Ammon's horn (tissue), 1 donor: ENCODE results near the gene CCDC63.
A peak's percentile ranks its signal among the peaks of the same experiment; 100 is the strongest.
"Not testable (repeated sequence)": the region's sequence is repeated elsewhere in the genome, so short reads cannot be mapped to it uniquely, and the experiment has no call there.

Experiments used
- DNase-seq: peaks from one replicate; pipeline ENCODE4 v3.0.0-alpha.2; 2016; ENCODE audit warnings: low spot score

The CCDC63 gene

DNA sequence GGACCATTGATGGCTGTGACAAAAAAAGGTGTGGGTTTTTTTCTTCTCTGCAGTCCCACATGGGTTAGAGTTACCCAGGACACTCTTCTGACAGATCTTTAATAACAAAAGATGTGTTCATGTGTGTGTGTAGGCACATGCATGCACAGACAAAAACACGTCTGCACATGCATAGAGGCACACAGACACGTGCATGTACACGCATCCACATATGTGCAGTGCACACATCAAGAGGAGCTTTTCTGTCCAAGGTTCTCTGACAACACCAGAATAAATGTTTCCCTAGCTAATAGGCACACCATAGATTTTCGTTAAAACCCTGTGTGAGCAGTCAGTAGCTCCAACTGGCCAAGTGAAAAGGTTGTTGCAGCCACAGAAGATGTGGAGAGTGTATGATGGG lies 76.4 kb downstream of the CCDC63 start:
- no peak for DNase-seq

GRCh38 chr12:110923692-110924334 lies 77.0 kb downstream of the CCDC63 start:
- DNase-seq: no peak

DNA sequence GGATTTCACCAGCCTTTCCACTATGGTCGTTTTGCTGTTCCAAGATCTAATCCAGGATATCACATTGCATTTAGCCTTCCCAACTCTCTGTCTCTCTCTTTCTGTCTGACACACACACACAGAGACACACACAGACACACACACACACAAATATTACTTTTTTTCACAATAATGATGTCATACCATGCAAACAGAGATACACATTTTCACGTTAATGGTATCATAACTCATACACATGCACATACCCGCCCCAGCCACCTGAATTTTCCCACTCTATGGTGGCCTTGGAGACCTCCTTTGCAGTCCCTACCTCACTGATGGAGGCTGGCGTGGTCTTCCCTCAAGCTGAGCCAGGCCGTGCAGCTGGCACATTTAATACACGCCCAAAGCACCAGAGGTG lies 80.8 kb downstream of the CCDC63 start:
- DNase-seq: no peak

- no peak for DNase-seq
Observed at GRCh38 chr12:110928700-110929099, 81.9 kb downstream of the CCDC63 start.

DNA sequence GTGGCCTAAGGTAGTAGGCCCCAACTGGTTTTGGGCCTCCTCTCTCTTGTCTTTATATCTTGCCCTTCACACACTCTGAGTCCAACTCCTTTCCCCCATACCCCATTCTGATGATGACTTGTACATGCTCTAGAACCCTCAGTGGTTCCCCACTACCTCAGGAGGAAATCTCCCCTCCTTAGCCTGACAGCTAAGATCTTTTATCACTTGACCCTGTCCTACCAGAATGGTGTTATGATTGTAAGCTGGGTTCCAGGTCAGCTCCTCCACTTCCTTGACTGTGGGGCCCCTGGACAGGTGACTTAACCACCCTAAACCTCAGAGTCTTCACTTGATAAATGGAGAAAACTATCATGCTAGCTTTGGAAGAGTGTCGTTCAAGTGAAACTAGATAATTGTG lies 83.0 kb downstream of the CCDC63 start:
- DNase-seq: no peak

DNA sequence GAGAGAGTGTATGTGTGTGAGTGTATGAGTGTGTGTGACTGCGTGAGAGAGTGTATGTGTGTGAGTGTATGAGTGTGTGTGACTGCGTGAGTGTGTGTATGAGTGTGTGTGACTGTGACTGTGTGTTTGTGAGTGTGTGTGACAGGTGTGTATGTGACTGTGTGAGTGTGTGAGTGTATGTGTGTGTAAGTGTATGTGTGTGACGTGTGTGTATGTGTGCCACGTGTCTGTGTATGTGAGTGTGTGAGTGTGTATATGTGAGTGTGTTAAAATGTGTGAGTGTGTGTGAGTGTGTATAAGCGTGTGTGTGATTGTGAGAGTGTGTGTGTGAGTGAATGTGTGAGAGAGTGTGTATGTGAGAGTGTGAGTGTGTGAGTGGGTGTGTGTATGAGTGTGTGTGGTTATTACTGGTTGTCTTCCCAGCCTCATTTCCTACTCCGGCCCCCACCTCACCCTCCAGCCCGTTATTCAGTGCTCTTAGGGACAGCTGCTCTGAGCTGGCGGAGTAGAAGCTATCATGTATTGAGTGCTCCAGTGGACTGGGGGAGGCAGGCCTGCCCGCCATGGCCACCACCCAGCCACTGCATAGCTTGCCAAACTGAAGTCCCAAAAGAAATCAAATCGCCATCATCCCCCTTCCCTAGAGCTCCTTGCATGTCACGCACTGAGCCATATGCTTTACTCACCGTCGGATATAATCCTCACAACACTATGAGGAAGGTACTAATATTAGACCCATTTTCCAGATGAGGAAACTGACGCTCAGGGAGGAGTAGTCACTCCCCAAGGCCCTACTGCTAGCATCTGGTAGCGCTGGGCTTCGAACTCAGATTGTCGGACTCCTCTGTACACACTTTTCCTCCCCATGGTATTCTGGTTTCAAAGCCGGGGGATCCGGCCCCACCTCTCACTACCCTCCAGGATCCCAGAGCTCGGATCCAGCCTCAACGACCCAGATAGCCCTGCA lies 83.8 kb downstream of the CCDC63 start:
- DNase-seq: no peak

DNA sequence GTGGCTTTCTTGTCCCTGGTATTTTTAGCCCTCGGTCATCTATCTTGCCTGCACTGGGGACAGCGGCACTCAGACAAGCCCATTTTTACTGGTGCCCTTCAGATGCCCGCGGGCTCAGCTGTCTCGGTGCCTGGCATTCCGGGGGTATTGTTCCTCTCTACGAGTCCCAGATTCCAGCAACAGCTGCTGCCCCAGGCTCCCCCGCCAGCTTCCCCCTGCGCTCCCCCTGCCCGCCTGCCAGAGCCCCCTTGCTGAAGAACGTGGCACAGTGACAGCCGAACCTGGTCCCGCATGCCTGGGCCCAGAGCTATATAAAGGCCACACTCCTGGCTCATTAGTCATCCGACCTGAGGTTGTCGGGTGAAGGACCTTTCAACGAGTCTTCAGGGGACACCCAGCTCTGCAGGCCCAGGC lies 84.5 kb downstream of the CCDC63 start:
- no peak for DNase-seq

DNA sequence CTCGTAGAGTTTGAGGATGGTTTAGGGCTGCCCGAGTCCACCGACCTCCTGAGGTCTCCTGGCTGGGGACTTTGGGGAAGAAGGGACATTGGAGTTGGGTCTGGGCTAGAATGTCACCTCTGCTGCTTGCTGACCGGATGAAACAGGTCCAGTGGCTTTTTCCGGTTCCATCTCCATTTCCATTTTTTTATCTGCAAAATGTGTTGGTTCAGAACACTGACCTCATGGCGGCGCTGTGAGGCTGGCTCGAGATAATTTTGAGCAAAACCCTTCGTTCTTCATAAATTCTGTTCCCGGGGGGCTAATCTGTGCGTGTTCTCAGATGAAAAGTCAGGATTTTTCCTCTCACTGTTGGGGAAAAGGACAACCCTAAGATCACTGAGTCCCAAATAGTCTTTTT lies 85.3 kb downstream of the CCDC63 start:
- no peak for DNase-seq

- no peak for DNase-seq
Observed at GRCh38 chr12:110933326-110933974, 86.7 kb downstream of the CCDC63 start.

DNA sequence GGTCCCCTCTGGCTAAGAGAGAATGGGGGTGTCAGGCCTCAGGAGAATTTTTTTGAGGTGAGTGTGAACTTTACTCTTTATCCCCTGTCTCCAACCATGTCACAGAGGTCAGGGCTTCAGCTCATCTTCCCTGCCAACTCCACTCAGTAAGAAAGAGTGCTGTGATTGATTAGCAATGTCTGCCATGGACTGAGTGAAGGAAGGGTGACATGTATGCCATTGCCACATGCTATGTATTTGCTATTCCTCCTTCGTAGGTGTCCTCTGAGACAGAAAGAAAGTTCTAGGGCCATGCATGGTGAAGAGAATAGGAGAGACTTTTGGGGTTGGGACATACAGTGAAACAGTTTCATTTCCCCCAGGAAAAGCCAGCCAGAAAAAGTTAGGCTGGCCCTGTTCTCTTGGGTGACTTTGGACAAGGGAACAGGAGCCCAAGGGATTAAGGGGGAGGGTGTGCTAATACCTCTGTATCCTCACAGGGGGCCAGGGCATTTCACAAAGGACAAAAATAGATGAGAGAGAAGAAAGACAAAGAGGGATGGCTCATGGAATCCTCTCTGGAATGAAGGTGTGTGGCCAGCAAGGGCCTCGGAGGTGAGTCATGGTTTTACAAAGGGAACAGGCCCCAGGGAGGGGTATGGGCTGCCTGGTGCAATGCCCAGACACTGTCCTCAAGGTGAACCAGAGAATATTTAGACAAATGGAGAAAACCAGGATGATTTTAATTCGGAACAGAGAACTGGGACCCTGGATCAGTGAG lies 87.5 kb downstream of the CCDC63 start:
- no peak for DNase-seq

DNA sequence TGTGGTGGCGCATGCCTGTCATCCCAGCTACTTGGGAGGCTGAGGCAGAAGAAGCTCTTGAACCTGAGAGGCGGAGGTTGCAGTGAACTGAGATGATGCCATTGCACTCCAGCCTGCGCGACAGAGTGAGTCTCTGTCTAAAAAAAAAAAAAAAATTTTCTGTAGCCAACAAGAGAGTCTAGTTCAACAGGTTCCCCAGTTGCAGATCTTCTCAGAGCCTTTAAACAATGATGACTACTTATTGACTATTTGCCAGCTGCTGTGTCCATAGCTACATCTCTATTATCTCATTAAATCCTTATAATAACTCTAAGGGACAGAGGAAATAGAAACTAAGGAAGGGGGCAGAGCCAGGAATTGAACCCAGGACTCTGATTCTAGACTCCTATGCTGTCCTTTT lies 88.8 kb downstream of the CCDC63 start:
- no peak for DNase-seq

- DNase-seq: no peak
Observed at GRCh38 chr12:110936367-110937103, 89.7 kb downstream of the CCDC63 start.

GRCh38 chr12:110937104-110937641 lies 90.4 kb downstream of the CCDC63 start:
- DNase-seq: peak; percentile 60

DNA sequence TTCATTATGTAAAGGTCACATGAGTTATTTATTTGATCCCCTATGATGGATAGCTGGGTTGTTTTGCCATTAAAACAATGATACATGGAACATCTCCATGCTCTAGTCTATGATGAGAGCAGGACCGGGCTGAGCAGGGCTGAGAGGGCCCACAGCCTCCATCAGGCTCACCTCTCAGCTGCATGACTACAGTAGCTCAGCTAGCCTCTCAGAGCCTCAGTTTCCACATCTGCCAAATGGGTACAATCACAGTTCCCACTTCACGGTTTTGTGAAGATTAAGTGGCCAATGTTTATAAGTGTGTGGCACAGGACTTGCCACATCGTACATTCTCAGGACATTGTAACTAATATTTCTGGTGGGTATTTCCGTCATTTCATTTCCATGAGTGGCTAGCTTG lies 93.5 kb downstream of the CCDC63 start:
- no peak for DNase-seq

- DNase-seq: no peak
Observed at GRCh38 chr12:110940933-110941332, 94.1 kb downstream of the CCDC63 start.

GRCh38 chr12:110941391-110941790 lies 94.6 kb downstream of the CCDC63 start:
- no peak for DNase-seq

DNA sequence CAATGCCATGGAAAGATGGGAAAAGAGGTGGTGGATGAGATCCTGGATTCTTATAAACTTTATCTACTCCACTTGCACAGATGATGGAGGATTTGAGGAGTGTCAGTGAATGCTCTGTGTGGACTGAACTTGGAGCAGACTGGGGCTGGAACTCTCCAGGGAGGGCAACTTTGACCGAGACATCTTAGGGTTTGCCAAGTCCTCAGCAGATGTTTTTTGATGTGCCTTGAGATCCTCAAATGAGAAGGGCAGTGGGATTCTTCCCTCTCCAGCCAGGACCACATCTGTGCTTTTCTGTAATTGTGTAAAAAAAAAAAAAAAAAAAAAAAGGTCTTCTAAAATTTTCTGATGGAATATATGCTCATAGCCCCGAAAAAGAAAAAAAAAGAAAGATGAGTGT lies 96.6 kb downstream of the CCDC63 start:
- no peak for DNase-seq

DNA sequence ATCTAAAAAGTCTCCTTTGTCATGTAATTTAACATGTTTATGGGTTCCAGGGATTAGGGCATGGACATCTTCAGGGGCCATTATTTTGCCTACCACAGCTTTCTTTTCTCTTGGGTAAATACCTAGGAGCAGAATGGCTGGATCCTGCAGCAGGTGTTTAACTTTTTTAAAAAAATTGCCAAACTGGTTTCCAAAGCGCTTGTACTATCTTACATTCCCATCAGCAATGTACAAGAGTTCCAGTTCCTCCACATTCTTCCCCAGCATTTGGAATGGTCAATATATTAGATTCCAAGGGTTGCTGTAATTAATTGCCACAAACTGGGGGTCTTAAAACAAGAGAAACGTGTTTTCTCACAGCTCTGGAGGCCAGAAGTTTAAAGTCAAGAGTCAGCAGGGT lies 101.3 kb downstream of the CCDC63 start:
- DNase-seq: no peak

DNA sequence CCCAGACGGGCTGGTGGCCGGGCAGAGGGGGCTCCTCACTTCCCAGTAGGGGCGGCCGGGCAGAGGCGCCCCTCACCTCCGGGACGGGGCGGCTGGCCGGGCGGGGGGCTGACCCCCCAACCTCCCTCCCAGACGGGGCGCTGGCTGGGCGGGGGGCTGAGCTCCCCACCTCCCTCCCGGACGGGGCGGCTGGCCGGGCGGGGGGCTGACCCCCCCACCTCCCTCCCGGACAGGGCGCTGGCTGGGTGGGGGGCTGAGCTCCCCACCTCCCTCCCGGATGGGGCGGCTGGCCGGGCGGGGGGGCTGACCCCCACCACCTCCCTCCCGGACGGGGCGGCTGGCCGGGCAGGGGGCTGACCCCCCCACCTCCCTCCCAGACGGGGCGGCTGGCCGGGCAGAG lies 103.7 kb downstream of the CCDC63 start:
- not testable (repeated sequence) for DNase-seq

DNA sequence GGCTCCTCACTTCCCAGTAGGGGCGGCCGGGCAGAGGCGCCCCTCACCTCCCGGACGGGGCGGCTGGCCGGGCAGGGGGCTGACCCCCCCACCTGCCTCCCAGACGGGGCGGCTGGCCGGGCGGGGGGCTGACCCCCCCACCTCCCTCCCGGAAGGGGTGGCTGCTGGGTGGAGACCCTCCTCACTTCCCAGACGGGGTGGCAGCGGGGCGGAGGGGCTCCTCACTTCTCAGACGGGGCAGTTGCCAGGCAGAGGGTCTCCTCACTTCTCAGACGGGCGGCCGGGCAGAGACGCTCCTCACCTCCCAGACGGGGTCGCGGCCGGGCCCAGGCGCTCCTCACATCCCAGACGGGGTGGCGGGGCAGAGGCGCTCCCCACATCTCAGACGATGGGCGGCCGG lies 104.1 kb downstream of the CCDC63 start:
- DNase-seq: not testable (repeated sequence)
